Hematopoietic multipotent progenitor cell treated with erythropoietin and hydrocortisone succinate and interleukin-3 and kit ligand, for 15 days (in vitro differentiated cells): ENCODE results near the gene QRSL1.
"Not testable (repeated sequence)": the region's sequence is repeated elsewhere in the genome, so short reads cannot be mapped to it uniquely, and the experiment has no call there.

Source experiments
- DNase-seq: peaks from one replicate; pipeline ENCODE4 v3.0.0-alpha.2; 2015; ENCODE audit warnings: low spot score

QRSL1 gene

DNA sequence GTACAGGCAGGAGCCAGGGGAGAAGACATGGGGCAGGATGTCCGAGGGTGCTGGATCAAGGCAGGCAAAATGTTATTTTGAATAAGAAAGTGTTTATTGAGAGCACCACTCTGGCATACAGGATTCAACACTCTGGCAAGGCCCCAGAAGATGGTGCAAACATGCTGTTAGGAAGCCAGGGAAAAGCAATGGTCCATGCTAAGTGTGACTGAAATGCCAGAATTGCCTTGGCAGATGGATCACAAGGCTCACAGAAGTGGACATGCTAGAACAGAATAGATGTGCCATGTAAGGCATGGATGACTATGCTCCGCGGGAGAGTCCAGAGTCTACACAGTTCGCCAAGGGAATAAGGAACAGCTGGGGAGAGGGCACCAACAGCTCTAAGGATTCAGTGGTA, 54.6 kb downstream of the QRSL1 start:
- DNase-seq = no peak

DNA sequence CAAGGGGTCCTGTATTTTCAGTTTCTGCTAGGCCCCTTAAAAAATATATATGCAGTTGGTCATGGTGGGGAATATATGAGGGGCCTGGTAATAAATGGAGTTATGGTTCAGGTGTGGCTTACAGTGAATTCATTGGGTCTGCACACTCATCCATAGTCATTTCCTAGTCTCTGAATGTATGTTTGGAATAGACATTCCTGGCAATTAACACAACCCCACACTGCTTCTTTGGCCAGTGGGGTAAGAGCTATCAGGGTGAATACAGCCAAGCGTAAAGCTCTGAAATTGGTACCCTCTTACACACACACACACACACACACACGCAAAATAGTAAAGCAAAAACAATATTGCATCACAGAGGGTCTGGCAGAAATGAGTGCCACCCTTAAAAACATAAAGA, 56.5 kb downstream of the QRSL1 start:
- no peak for DNase-seq

DNA sequence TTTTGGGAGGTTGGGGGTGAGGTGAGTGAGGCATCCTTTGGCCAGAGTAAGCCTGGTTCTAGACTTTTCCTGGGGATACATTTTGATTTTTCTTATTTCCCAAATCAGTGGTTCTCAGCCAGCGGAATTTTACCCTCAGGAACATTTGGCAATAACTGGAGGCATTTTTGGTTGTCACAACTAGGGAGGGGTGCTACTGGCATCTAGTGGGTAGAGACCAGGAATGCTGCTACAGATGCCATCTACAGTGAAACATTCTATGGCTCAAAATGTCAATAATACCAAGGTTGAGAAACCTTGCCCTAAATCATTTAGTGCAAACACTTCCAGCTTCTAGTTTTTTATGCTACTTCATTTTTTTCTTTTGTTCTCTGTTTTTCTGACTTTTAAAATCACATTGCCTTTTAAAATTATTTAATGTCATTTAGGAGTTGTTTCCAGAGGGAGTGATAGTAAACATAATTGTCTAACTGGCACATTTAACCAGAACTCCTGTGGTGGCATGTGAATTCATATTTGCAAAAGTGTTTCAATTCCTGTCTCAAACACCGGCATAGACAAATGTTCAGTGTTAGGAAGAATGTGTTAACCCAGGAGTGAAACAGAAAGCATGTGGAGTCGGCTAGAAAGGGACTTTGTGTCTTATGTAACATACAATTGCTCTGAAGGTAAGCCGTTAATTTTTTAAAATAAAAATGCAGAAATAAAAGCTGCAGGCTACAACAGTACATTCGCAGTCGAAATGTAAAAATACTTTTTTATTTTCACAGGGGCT, 59.0 kb downstream of the QRSL1 start:
- DNase-seq = no peak

DNA sequence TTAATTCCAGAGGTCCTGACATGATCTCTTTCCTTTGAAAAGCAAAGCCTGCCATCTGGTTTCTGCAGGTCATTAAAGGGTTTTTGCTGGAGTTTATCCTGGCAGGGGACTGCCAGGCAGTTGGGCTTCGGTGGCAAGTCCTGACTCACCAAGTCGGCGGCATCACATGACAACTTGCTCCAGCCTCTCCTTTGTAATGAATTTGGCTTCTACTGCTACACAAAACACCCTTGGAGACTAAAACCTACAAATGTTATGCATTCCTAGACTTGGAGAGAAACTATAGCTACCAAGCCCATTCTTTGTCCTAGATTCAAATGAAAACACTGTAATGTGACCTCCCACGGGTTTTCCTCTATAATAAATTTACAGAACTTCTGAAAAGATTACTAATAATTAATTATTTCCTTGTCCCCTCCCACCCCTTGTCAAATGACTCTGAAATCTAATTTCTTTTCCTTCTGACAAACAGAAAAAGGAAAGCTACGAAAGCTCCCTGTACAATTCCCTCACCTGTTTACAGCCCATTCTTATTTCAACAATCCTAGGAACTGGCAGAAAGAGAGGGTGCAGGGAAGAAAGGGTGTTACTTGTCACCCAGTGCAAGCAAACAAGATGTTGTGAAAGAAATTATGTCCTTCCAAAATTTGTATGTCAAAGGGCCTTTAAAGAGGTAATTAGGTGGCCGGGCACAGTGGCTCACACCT, 62.9 kb downstream of the QRSL1 start:
- DNase-seq = no peak

DNA sequence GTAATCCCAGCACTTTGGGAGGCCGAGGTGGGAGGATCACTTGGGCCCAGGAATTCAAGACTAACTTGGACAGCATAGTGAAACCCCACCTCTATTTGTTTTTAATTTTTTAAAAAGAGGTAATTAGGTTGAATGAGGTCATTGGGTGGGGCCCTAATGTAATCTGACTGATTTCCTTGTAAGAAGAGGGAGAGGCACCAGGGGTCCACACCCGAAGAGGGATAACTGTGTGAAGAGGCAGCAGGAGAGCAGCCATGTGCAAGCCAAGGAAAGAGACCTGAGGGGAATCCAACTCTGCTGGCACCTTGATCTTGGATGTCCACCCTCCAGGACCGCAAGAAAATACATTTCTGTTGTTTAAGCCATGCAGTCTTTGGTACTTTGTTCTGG, 63.4 kb downstream of the QRSL1 start:
- peak; percentile 24 for DNase-seq

DNA sequence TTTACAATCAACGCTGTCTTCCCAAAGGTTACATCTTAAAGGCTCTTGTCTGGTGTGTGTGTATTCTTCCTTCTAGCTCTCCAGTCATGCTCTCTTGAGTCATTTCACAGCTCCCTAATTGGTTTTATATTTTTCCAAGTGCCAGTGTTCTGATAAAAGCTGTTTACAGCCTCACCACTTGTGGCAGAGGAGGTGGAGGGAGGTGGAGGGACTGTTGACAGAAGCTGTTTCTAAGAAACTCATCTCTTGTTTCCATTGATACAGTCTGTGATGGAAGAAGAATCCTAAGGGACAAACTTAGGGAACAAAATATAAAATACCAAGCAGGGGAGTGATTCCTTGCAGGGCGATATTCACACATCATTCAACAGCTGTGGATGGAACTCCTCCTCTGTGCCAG, 64.0 kb downstream of the QRSL1 start:
- no peak for DNase-seq

DNA sequence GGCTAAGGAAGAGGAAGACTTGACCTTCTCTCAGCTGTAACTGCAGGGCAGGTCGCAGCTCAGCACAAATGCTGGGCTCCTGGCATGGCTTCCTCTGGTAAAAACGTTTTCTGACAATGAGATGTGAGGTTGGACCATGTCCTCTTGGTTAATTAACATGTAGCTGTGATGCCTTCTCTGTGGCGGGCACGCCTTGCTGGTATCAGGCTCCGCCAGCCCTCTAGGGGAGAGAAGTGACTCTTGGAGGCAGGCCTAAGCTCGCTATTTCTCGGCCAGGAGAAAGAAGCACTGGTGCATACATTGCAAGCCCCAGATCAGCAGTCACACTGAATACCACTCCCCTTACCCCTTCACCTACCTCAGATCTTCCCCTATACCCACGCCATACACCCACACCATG, 65.0 kb downstream of the QRSL1 start:
- DNase-seq = peak; percentile 42

DNA sequence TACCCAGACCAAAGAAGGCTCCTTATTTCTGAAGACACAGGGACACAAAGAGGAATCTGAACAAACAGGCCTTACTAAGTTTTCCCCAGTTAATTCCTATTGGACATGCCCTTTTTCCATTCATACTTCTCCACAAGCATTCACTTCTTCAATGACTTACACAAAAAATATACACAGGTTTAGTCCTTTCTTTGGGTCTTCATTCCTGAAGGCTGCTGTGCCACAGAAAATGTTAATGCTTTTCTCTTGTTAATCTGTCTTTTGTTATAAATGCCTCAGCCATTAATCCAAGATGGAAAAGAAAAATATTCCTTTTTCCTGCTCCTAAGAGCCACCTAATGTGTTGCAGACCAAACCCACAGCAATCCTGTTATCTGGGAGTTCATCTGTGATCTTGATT, 71.2 kb downstream of the QRSL1 start:
- no peak for DNase-seq

DNA sequence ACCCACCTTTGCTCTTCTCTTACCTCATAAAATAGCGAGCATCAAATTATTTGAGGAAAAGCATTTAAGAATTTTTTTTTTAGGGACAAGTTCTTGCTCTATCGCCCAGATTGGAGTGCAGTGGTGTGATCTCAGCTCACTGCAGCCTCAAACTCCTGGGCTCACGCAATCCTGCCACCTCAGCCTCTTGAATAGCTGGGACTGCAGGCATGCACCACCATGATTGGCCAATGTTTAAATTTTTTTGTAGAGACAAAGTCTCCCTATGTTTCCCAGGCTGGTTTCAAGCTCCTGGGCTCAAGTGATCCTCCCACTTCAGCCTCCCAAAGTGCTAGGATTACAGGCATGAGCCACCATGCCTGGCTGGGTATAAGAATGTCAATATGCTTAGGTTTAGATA, 71.8 kb downstream of the QRSL1 start:
- not testable (repeated sequence) for DNase-seq

DNA sequence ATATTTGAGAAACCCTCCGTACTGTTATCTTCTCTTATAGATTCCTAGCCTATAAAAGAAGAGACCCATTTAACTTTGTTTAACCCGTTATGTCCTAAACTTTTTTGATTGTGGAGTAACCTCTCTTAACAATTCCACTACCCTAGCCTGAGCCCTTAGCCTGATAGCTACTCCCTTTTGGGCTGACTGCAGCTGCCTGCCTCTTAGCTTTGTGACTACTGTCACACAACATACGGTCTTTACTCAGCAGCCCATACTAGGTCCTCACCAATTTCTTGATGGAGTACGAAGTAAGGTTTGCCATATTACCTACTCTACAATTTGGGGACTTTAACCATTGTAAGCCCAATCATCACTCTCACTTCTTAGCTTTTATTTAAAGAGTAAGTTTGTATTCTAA, 72.7 kb downstream of the QRSL1 start:
- no peak for DNase-seq

DNA sequence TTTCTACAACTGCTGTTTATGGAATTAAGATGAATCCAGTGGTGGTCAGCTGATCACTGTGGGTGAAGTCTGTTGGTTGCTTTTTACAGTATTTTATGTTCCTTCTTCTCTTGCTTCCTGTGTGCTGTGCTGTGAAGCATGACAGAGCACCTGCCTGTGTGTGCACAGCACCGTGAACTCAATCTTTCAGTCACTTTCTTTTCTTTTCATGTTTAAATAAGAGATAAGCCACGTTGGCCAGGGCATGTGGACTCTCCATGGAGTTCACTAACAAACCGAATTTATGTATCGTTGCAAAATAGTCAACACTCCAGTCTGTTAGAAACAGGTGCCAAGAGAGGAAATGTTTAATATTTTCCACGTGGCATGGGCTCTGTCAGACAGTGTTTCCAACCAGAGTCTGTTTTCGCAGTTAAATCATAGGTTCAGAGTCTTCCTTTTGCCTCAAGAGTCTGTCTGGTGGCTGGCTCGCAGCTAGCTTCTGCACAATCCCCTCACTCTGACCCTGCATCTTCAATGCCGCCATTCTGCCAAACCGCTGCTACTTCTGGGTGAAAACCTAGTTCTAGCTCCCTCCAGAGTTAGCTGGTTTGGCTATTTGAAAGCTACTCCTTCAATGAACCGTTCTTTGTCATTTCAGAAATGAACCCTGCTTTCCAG, 73.2 kb downstream of the QRSL1 start:
- no peak for DNase-seq

DNA sequence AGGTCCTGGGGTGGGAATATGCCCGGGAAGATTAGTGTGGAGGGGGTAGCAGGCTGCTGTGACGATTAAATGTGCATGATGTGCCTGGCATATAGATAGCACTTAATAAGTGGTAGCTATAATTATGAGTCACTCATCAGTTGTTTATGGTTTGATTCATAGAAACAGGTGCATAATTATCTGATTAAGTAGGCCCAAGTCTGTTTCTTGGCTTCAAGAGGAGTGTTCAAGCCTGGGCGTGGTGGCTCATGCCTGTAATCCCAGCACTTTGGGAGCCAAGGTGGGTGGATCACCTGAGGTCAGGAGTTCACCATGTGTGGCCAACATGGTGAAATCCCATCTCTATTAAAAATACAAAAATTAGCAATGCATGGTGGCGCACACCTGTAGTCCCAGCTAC, 74.9 kb downstream of the QRSL1 start:
- no peak for DNase-seq

DNA sequence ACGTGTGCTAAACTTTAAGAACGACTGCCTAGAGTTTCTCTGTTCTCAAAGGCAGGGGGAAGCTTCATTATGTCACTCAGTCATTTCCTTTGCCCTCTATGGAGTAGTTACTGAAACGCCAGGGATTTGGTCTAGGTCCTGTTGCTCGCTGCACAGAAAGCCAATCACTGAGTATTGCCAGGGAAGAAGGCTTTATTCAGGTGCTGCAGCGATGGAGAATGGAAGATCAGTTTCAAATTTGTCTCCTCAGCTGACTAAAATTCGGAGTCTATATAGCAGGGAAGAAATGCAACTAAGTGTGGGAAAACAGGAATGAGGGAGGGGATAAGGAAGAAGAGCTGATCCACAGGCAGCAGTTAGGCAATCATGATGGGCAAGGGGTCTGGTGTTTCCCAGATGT, 75.8 kb downstream of the QRSL1 start:
- DNase-seq = no peak

DNA sequence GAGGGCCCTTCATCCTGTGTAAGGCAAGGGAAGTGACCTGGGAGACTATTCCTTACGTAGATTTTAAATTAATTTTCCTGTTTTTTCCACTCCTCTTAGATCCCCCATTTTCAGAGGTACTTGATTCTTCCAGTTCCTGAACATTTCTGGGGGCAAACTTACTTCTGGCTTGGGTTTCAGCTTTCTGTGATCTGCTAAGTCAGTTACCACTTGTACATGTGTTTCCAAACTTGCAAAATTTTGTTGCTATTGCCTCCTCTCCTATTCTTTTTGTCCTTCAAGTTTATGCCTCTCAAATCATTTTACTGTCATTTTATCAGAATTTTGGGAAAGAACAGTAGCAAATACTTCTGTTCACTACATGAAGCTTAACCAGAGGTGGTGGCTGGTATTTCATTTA, 81.2 kb downstream of the QRSL1 start:
- DNase-seq = no peak

DNA sequence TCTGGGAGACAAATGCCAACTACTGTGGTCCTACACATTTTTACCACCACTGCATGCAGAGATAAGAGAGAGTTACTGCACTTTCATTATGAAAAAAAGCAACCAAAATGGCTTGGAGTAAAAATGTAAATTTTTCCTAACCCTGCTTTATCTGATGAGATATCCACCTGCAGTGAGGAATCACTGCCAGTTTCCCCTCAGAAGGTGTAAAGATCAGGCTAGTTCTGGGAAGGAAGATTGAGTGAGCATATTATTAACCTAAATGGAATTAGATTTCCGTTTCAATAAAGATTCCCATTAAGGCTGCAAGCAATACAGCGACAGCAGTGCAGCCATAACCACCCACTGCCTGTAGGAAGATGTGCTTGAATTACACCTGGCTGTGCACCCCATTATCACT, 84.9 kb downstream of the QRSL1 start:
- DNase-seq = no peak

DNA sequence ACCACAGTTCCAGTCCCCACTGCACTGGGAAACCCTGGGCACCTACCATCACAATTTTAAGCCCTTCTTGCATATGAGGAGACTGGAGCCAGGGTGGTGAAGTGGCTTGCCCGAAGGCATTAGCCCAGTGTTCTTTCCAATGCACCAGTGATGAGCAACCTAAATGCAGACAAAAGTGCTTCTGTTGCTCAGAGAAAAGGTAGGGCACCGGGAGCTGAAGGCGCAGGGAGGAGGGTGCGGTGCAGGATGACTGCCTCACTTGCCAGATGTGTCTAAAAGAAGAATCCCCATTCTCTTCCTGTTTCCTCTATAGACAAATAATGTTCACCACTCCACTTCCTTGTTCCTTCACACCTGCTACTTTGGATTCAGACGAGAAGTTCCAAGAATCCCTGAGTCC, 86.5 kb downstream of the QRSL1 start:
- DNase-seq = no peak

DNA sequence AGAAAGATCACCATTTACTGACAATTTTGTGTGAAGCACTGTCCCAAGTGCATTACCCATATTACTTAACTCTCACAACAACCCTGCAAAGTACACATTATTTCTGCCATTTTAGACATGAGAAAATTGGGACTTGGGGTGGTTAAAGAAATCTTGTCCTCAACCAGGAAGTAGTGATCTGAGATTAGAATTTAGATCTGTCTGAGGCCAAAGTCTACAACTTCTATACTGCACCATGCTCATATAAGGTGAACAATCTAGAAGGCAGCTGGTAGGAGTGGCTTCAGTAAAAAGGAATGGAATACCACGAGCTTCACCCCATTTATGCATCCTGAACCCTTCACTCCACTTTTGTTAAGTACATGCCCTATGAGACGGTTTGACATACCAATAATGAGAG, 87.6 kb downstream of the QRSL1 start:
- no peak for DNase-seq
